ENCODE data around the gene RAB3GAP2. TPM values are rescaled to one million over a fixed set of nuclear protein-coding genes. Genes with fewer than 3 reads are reported as not detected.
"Not testable (repeated sequence)": the region's sequence is repeated elsewhere in the genome, so short reads cannot be mapped to it uniquely, and the experiment has no call there.

The RAB3GAP2 gene
- total RNA-seq, 1 donor from 2014 or later = 50.6 TPM

DNA sequence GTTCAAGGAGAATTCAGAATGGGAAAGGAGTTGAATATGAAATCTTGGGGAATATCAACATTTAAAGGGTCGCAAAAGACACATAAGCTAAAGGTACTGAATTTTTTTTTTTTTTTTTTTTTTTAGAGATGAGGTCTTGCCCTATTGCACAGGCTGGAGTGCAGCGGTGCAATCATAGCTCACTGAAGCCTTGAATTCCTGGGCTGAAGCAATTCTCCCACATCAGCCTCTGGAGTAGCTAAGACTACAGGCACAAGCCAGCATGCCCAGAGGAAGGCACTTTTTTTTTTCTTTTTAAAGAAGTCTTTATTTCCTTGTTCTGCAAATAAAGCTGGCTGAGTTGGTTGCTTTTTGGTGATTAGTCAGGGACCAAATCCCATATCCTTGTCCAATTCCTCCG, 44.1 kb upstream of the RAB3GAP2 start:
- TF ChIP-seq, protein P1, sequence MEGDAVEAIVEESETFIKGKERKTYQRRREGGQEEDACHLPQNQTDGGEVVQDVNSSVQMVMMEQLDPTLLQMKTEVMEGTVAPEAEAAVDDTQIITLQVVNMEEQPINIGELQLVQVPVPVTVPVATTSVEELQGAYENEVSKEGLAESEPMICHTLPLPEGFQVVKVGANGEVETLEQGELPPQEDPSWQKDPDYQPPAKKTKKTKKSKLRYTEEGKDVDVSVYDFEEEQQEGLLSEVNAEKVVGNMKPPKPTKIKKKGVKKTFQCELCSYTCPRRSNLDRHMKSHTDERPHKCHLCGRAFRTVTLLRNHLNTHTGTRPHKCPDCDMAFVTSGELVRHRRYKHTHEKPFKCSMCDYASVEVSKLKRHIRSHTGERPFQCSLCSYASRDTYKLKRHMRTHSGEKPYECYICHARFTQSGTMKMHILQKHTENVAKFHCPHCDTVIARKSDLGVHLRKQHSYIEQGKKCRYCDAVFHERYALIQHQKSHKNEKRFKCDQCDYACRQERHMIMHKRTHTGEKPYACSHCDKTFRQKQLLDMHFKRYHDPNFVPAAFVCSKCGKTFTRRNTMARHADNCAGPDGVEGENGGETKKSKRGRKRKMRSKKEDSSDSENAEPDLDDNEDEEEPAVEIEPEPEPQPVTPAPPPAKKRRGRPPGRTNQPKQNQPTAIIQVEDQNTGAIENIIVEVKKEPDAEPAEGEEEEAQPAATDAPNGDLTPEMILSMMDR (IDR thresholded peaks at IDR 0.05; ENCODE audit: unreplicated experiment) = no peak
- H3K36me3 Mint-ChIP-seq = no peaks in the 10 kb centered on the region
- DNase-seq (ENCODE audit: low spot score in 2 of 2, unreplicated experiment in 2 of 2) = no peak
- no peaks in the 10 kb centered on the region for H3K4me1 Mint-ChIP-seq
- H3K9me3 Mint-ChIP-seq = no peaks in the 10 kb centered on the region
- H3K27ac Mint-ChIP-seq = no peak overlapping the region
- no peak overlapping the region for H3K4me3 Mint-ChIP-seq
- H3K27me3 Mint-ChIP-seq (ENCODE audit: low read depth) = peaks cover 2% of the 10 kb centered on the region

GRCh38 chr1:220315070-220315839, 43.0 kb upstream of the RAB3GAP2 start:
- no peak for DNase-seq (ENCODE audit: low spot score in 2 of 2, unreplicated experiment in 2 of 2)
- H3K4me1 Mint-ChIP-seq = no peaks in the 10 kb centered on the region
- TF ChIP-seq, protein P1 (IDR thresholded peaks at IDR 0.05; ENCODE audit: unreplicated experiment) = no peak
- no peaks in the 10 kb centered on the region for H3K36me3 Mint-ChIP-seq
- no peak overlapping the region for H3K27ac Mint-ChIP-seq
- H3K4me3 Mint-ChIP-seq = no peak overlapping the region
- H3K9me3 Mint-ChIP-seq = peaks cover 3% of the 10 kb centered on the region
- H3K27me3 Mint-ChIP-seq (ENCODE audit: low read depth) = peaks cover 2% of the 10 kb centered on the region

GRCh38 chr1:220313576-220313975, 41.3 kb upstream of the RAB3GAP2 start:
- peaks cover 2% of the 10 kb centered on the region for H3K27me3 Mint-ChIP-seq (ENCODE audit: low read depth)
- no peaks in the 10 kb centered on the region for H3K4me1 Mint-ChIP-seq
- H3K9me3 Mint-ChIP-seq = peaks cover 10% of the 10 kb centered on the region
- TF ChIP-seq, protein P1 (IDR thresholded peaks at IDR 0.05; ENCODE audit: unreplicated experiment) = no peak
- no peak overlapping the region for H3K4me3 Mint-ChIP-seq
- H3K36me3 Mint-ChIP-seq = no peaks in the 10 kb centered on the region
- no peak overlapping the region for H3K27ac Mint-ChIP-seq
- no peak for DNase-seq (ENCODE audit: low spot score in 2 of 2, unreplicated experiment in 2 of 2)

GRCh38 chr1:220310147-220310546, 37.9 kb upstream of the RAB3GAP2 start:
- H3K36me3 Mint-ChIP-seq; H3K27ac Mint-ChIP-seq; H3K27me3 Mint-ChIP-seq (ENCODE audit: low read depth); H3K4me3 Mint-ChIP-seq; H3K4me1 Mint-ChIP-seq; DNase-seq (ENCODE audit: low spot score in 2 of 2, unreplicated experiment in 2 of 2): not testable (repeated sequence)
- H3K9me3 Mint-ChIP-seq = peaks cover 18% of the 10 kb centered on the region

GRCh38 chr1:220307607-220308006, 35.4 kb upstream of the RAB3GAP2 start:
- no peak overlapping the region for H3K27ac Mint-ChIP-seq
- TF ChIP-seq, protein P1 (IDR thresholded peaks at IDR 0.05; ENCODE audit: unreplicated experiment) = no peak
- H3K27me3 Mint-ChIP-seq (ENCODE audit: low read depth) = no peaks in the 10 kb centered on the region
- peaks cover 25% of the 10 kb centered on the region for H3K9me3 Mint-ChIP-seq
- no peak overlapping the region for H3K4me3 Mint-ChIP-seq
- no peaks in the 10 kb centered on the region for H3K4me1 Mint-ChIP-seq
- H3K36me3 Mint-ChIP-seq = peaks cover 3% of the 10 kb centered on the region
- no peak for DNase-seq (ENCODE audit: low spot score in 2 of 2, unreplicated experiment in 2 of 2)

- DNase-seq (ENCODE audit: low spot score in 2 of 2, unreplicated experiment in 2 of 2) = no peak
- H3K27ac Mint-ChIP-seq = no peak overlapping the region
- H3K27me3 Mint-ChIP-seq (ENCODE audit: low read depth) = no peaks in the 10 kb centered on the region
- peaks cover 25% of the 10 kb centered on the region for H3K9me3 Mint-ChIP-seq
- peaks cover 2% of the 10 kb centered on the region for H3K4me1 Mint-ChIP-seq
- peaks cover 3% of the 10 kb centered on the region for H3K36me3 Mint-ChIP-seq
- H3K4me3 Mint-ChIP-seq = no peak overlapping the region
- TF ChIP-seq, protein P1 (IDR thresholded peaks at IDR 0.05; ENCODE audit: unreplicated experiment) = no peak
Observed at GRCh38 chr1:220306339-220306738, 34.1 kb upstream of the RAB3GAP2 start.

All from mesothelial cell of epicardium (in vitro differentiated cells).